Stimulated activated CD8-positive, alpha-beta memory T cell treated with anti-CD3 and anti-CD28 coated beads, Interleukin-12 subunit alpha, Interleukin-12 subunit beta, amount 100 ng/mL, for 1 hour (primary cell): ENCODE data around the gene DICER1.
A peak's percentile ranks its signal among the peaks of the same experiment; 100 is the strongest.
"Not testable (repeated sequence)": the region's sequence is repeated elsewhere in the genome, so short reads cannot be mapped to it uniquely, and the experiment has no call there.

ENCODE experiments used
- DNase-seq: peaks from one replicate; pipeline ENCODE4 v3.0.0-alpha.2; 2020; ENCODE audit warnings: low read depth

DICER1 gene

GRCh38 chr14:95185767-95186392 is 28.6 kb upstream of the DICER1 start:
- no peak for DNase-seq

DNA sequence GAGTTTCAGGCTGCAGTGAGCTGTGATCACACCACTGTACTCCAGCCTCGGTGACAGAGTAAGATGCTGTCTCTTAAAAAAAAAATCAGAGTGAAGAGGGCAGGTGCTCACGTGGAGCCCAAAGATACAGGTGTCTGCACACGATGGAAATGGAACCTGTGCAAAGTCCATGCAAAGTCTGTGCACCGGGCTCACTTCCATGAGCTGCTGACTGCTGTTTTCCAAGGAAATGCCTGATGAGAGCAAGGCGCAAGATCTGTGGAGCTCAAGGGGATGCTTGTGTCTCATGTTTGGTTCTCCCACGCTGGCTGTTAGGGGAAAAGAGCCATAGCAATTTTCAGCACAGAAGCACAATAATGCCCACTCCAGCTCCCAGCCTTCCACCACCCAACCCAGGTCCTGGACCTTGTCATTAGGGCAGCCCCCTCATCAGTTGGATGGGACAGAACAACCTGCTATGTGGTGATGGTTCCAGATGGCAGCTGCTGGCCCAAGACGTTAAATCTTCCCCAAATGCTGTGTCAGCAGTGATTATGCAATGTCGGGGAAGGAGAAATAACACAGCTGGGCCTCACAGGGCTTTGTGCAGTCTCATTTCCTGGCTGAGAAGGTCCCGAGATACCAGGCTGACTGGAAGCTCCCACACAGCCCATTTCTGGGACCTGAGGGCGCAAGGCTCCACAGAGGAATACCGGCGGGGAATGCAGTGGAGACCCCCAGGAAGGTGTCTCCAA is 27.9 kb upstream of the DICER1 start:
- DNase-seq = no peak

DNA sequence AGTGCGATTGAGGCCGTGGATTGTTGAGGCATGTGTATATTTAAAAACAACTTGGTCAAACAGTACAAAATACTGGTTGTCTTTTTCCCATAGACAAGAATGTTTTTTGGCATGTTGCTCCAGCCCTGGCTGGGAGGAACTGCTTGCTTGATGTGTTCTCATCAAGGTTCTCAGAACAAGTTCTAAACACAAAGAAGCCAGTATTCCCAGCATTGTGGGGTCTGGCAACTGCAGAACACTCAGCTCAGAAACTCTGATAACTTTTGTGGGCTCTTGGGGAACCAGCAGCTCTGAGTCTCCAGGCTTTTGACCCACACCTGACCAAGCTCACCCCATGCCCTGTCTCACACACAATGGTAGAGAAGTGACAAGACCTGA is 27.1 kb upstream of the DICER1 start:
- DNase-seq = no peak

GRCh38 chr14:95183532-95184412 is 26.4 kb upstream of the DICER1 start:
- DNase-seq = no peak

- DNase-seq = no peak
Observed at GRCh38 chr14:95183082-95183481, 25.8 kb upstream of the DICER1 start.

DNA sequence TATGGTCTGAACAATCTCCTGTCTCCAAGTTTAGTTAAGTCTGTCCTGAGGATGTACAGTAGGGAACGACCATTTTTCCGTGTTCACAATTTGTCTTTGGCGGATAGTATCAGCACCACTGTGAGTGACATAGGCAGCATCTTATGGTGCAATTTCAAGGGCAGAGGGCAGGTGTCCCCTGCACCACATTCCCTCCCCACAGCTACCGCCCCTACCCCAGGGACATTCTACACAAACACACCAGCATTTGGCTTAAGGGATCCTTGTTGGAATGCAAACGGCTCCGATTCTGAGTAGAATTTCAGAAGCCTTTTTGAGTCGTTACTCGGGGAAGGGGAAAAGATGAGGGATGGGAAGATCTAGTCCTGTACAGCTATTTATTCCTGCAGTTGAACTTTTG is 25.1 kb upstream of the DICER1 start:
- no peak for DNase-seq

GRCh38 chr14:95180966-95181741 is 23.8 kb upstream of the DICER1 start:
- no peak for DNase-seq

- DNase-seq = not testable (repeated sequence)
Observed at GRCh38 chr14:95175670-95176069, 18.3 kb upstream of the DICER1 start.

DNA sequence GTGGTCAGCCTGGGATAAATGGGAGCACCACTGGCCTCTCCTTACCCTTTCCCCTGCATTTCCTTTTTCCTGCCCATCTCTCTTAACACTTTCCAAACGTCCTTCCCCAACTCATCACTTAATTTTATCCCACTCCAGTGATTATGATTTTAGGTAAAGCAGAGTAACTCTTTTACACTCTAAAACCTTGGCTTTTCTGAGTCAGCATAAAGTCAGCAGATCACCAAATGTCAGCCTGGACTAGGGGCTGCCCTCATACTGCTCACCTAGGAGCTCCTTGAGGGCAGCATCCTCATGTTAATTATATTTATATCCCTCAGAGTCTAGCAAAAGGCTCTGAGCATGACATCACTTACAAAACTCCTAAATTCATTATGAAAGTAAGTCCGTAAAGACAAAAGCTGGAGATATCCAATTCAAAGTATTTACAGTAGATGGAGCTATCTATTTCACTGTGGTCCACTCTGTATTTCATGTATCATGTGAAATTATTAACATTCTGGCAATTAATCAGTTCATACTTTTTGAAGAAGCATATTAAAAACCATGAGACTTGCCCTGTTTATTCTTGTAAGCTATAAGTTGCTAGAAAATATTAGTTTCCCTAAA is 17.0 kb upstream of the DICER1 start:
- no peak for DNase-seq

GRCh38 chr14:95173518-95173917 is 16.2 kb upstream of the DICER1 start:
- DNase-seq = no peak

GRCh38 chr14:95167177-95167576 is 9.8 kb upstream of the DICER1 start:
- DNase-seq = no peak

- DNase-seq = no peak
Observed at GRCh38 chr14:95165517-95165916, 8.2 kb upstream of the DICER1 start.

DNA sequence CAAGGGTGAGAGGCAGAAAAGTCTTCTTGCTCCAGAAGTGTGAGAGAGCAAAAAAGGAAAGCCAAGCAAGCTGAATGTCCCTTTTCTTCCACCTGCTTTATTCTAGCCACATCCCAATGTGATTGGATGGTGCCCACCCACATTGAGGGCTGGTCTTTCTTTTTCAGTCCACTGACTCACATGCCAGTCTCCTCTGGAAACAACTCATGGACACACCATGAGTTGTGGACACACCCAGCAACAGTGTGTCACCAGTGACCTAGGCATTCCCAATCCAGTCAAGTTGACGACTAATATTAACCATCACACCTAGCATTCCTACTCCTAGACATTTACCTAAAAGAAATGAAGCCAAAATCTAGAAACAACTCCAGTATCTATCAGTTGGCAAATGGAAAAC is 7.2 kb upstream of the DICER1 start:
- DNase-seq = no peak

- DNase-seq = no peak
Observed at GRCh38 chr14:95163666-95164065, 6.3 kb upstream of the DICER1 start.

DNA sequence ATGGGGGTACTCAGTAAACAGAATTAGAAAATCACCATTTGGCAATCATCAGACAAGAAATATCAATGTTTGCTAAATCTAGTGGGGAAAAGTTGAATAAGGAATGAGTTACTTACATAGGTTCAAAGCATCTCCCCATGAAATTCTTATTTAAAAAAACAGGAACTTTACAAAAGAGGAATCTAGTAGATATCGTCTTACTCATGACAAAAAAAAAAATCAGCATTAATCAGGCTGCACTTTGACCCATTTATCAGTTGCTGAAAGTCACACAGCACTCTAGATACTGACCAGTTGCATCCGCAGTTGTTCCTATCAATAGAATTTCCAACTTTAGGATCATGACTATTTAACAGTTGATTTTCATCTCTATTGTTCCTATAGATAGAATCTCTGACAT is 5.8 kb upstream of the DICER1 start:
- DNase-seq = no peak

DNA sequence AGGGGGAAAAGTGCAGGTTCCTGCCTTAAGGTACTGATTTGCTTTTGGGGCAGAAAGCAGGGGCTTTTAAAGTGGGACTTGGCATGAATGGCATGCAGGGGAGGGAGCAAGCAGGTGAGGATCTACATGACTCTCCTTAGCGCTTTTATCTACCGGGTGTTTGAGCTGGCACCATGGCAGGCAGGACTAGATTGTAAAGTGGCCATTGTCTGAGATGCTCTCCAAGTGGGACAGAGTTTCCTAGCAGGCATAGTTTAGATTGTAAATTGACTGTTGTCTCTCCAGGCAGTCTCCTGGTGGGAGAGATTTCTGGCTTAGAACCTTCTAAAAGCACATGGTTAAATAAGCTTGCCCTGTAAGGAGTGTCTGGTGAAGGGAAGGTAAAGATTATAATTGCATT is 5.3 kb upstream of the DICER1 start:
- no peak for DNase-seq

GRCh38 chr14:95157048-95157326 is 342 bp downstream of the DICER1 start:
- DNase-seq = no peak

DNA sequence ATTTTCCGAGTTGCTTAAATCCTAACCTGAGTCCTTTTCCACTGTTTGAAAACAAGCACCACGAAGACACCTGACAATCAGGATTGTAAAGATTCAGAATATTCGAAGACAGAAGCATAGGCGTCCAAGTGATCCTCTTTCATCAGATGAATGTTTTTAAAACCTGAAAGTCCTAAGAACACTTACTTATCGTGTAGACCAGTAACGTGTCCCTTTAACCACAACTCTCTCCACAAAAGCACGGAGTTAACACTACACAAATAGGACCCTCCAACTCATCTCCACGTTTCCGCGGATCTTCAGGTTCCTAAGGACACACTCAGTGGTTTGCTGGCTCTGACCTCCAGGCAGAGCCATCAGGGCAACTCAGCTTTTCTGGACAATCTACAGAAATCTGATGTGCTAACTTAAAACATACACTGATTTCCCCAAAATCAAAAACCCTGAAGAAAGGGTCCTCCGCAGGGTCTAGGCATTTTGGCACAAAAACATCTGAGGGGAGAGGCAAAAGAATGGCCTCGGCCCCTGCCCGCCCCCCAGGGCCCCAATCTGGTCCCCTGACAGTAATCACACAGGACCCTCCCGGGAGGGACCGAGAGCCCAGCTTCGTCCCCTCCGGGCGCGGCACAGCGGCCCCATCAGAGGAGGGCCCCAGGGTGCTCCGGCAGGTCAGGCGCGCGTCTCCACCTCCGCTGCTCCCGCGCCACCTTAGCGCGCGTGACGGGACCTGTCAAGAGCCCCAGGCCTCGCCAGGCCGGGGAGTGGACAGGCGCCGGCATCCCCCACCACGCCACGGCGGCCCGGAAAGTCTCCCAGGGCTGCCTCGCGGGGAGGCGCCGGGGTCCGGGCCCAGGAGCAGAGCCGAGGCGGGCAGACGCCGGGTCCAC is 925 bp downstream of the DICER1 start:
- DNase-seq = peak; percentile 7

DNA sequence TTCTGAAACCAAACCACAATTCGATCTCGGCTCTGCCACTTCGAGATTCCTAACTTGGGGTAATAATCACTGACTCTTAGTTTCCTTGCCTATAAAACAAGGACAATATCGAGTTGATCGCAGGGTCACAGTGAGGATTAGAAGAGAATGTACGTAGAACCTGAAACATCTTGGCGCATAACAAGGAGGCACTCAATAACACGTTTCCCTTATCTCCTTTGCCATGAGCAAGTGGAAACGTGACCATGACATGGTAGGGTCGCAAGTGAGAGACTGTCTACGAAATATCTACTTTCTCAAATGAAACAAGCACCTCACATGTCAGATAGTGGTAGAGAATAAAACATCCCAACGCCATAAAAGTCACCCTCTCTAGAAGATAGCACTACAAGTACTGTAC is 2.3 kb downstream of the DICER1 start:
- DNase-seq = no peak

DNA sequence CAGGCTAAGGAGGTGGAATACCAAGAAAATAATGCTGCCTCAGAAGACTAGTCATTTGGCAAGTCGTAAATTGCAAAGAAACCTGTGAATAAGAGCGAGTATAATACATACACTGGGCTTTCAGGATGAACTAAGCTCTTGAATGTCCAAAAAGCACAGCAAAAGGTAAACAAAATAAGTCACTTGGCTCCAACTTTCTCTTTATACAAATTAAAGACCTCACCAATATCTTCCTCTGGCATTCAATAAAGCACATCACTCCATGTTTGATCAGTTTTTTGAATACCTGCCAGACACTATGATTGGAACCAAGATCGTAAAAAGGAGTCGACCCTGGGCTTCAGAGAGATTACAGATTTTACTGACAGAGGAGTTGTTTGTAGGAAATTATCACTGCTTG is 3.5 kb downstream of the DICER1 start:
- DNase-seq = no peak

- DNase-seq = no peak
Observed at GRCh38 chr14:95151561-95151960, 5.8 kb downstream of the DICER1 start.
